Muscle layer of colon (tissue), 2 donors: ENCODE measurements around the gene ALG6.
"Not testable (repeated sequence)": the region's sequence is repeated elsewhere in the genome, so short reads cannot be mapped to it uniquely, and the experiment has no call there.

ENCODE experiments used
- H3K27ac ChIP-seq: one replicate; pipeline ENCODE4 v1.7.0; 2013; ENCODE audit warnings: low read depth, mild to moderate bottlenecking, low read length, moderate library complexity
- H3K27me3 ChIP-seq, 2 donors: one replicate each; pipeline ENCODE4 v1.7.0; 2013; ENCODE audit warnings: low read length in 2 of 2, mild to moderate bottlenecking in 2 of 2; ENCODE audit not compliant: insufficient read depth in 2 of 2, control insufficient read depth in 1 of 2
- H3K36me3 ChIP-seq: one replicate; pipeline ENCODE4 v1.7.0; 2013; ENCODE audit warnings: mild to moderate bottlenecking, low read length; ENCODE audit not compliant: insufficient read depth
- H3K4me1 ChIP-seq: one replicate; pipeline ENCODE4 v1.7.0; 2013; ENCODE audit warnings: mild to moderate bottlenecking, low read length; ENCODE audit not compliant: insufficient read depth
- H3K4me3 ChIP-seq, 2 donors: one replicate each; pipeline ENCODE4 v1.7.0; 2013; ENCODE audit warnings: low read length in 2 of 2, low read depth in 1 of 2, mild to moderate bottlenecking in 1 of 2, moderate library complexity in 1 of 2
- H3K9ac ChIP-seq: one replicate; pipeline ENCODE4 v1.7.0; 2013; ENCODE audit warnings: low read length
- H3K9me3 ChIP-seq: one replicate; pipeline ENCODE4 v1.7.0; 2013; ENCODE audit warnings: mild to moderate bottlenecking, low read length
- donor health status: abdominal sarcoma.
- donor health status: Adenocarcinoma of cecum.

The ALG6 gene

GRCh38 chr1:63342402-63342801 is 25.0 kb upstream of the ALG6 start:
- Histone ChIP-seq H3K9me3 (no peaks in the 10 kb centered on the region), H3K9ac (no peak overlapping the region), H3K4me1 (no peaks in the 10 kb centered on the region), H3K4me3 (no peak overlapping the region), H3K27me3 (no peaks in the 10 kb centered on the region), H3K36me3 (no peaks in the 10 kb centered on the region), H3K27ac (no peak overlapping the region)

DNA sequence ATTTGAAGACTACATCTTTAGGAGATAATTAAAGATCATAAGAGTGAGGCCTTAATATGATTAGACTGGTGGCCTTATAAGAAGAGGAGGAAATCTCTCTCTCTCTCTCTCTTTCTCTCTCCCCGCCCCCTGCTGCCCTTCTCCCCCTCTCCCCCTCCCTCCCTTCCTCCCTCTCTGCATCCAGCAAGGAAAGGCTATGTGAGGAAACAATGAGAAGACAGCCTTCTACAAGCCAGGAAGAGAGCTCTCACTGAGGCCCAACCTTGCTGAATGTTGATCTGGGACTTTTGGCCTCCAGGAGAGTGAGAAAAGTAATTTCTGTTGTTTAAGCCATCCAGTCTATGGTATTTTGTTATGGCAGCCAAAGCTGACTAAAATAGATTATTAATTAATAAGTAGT is 23.5 kb upstream of the ALG6 start:
- Histone ChIP-seq H3K4me1 (no peaks in the 10 kb centered on the region), H3K4me3 (no peak overlapping the region), H3K9me3 (no peaks in the 10 kb centered on the region), H3K27ac (no peak overlapping the region), H3K9ac (no peak overlapping the region), H3K27me3 (no peaks in the 10 kb centered on the region), H3K36me3 (no peaks in the 10 kb centered on the region)

- Histone ChIP-seq H3K9me3 (no peaks in the 10 kb centered on the region), H3K27me3 (no peaks in the 10 kb centered on the region)
Measured at GRCh38 chr1:63350320-63350719, 17.1 kb upstream of the ALG6 start.

GRCh38 chr1:63352736-63353135 is 14.7 kb upstream of the ALG6 start:
- no peaks in the 10 kb centered on the region for H3K36me3 ChIP-seq
- no peaks in the 10 kb centered on the region for H3K27me3 ChIP-seq
- H3K4me3 ChIP-seq: no peak overlapping the region
- H3K9me3 ChIP-seq: no peaks in the 10 kb centered on the region
- H3K27ac ChIP-seq: no peak overlapping the region
- no peaks in the 10 kb centered on the region for H3K4me1 ChIP-seq
- H3K9ac ChIP-seq: no peak overlapping the region

More at GRCh38 chr1:63350320-63350719, 17.1 kb upstream of the ALG6 start:
- Histone ChIP-seq H3K36me3 (no peaks in the 10 kb centered on the region), H3K27ac (no peak overlapping the region), H3K9ac (no peak overlapping the region), H3K4me3 (no peak overlapping the region), H3K4me1 (no peaks in the 10 kb centered on the region)

- not testable (repeated sequence) for H3K9ac ChIP-seq, H3K36me3 ChIP-seq, H3K27ac ChIP-seq, H3K4me1 ChIP-seq, H3K27me3 ChIP-seq, H3K4me3 ChIP-seq, H3K9me3 ChIP-seq
Measured at GRCh38 chr1:63356234-63356633, 11.2 kb upstream of the ALG6 start.

GRCh38 chr1:63359561-63359960 is 7.9 kb upstream of the ALG6 start:
- Histone ChIP-seq H3K9ac (no peak overlapping the region), H3K9me3 (no peaks in the 10 kb centered on the region), H3K4me1 (no peaks in the 10 kb centered on the region), H3K36me3 (no peaks in the 10 kb centered on the region), H3K27ac (no peak overlapping the region), H3K4me3 (no peak overlapping the region), H3K27me3 (no peaks in the 10 kb centered on the region)

DNA sequence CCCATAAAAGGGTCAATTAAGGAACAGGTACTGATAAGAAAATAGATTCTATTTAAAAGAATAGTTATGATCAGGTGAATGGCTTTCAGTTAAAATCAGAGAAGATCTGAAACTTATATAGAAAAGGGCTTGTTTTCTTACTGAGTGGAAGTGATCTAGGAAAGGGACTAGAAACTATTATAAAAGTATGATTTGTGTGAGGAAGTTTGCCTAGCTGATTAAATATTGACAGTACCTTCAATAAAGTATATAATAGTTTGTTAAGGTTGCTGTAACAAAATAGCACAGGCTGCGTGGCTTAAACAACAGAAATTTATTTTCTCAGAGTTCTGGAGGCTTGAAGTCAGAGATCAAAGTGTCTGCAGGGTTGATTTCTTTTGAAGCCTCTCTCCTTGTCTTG is 5.4 kb upstream of the ALG6 start:
- Histone ChIP-seq H3K4me3 (no peak overlapping the region), H3K9me3 (no peaks in the 10 kb centered on the region), H3K27me3 (no peaks in the 10 kb centered on the region), H3K36me3 (no peaks in the 10 kb centered on the region), H3K4me1 (no peaks in the 10 kb centered on the region), H3K27ac (no peak overlapping the region), H3K9ac (no peak overlapping the region)

GRCh38 chr1:63362578-63362977 is 4.8 kb upstream of the ALG6 start:
- no peaks in the 10 kb centered on the region for H3K4me1 ChIP-seq
- H3K9ac ChIP-seq: no peak overlapping the region
- H3K36me3 ChIP-seq: no peaks in the 10 kb centered on the region
- no peak overlapping the region for H3K27ac ChIP-seq
- H3K4me3 ChIP-seq: no peak overlapping the region
- no peaks in the 10 kb centered on the region for H3K27me3 ChIP-seq
- no peaks in the 10 kb centered on the region for H3K9me3 ChIP-seq

DNA sequence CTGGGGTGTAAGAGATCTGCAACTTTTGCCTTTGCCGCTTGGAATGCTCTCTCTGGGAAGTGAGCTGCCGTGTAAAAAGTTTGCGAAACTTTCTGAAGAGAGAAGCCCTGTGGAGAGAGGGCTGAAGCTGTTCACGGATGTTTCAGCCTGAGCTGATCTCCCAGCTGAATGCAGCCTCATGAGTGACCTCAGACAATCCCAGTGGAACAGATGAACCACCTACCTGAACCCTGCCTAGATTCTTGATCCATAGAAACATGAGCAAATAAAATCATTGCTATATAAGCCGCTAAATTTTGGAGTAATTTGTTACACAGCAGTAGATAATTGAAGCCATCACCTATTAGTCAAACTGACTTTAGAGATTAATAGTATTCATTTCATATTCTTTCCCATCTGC is 4.4 kb upstream of the ALG6 start:
- no peaks in the 10 kb centered on the region for H3K27me3 ChIP-seq
- no peak overlapping the region for H3K27ac ChIP-seq
- H3K9me3 ChIP-seq: no peaks in the 10 kb centered on the region
- H3K36me3 ChIP-seq: no peaks in the 10 kb centered on the region
- H3K4me1 ChIP-seq: no peaks in the 10 kb centered on the region
- no peak overlapping the region for H3K9ac ChIP-seq
- H3K4me3 ChIP-seq: no peak overlapping the region

DNA sequence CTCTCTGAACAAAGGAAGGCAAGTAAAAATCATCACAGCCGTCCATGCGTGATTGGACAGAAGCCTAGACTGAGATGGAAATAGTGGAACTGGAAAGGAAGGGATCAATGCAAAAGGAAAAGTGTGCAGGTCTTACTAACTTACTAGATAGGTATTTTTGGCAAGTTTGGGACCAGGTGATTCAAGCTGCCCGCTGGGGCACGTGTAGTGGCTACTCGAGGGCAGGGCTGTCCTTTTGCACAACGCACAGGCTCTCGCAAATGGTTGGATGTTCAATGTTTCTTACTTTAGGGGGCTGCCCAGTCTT is 566 bp upstream of the ALG6 start:
- H3K27ac ChIP-seq: peak overlapping the region; percentile 26
- peaks cover 4% of the 10 kb centered on the region for H3K4me1 ChIP-seq
- H3K36me3 ChIP-seq: no peaks in the 10 kb centered on the region
- H3K9me3 ChIP-seq: no peaks in the 10 kb centered on the region
- no peaks in the 10 kb centered on the region for H3K27me3 ChIP-seq
- H3K9ac ChIP-seq: no peak overlapping the region
- peak overlapping the region; percentile 37 to 88 for H3K4me3 ChIP-seq

GRCh38 chr1:63368131-63368530 is 704 bp downstream of the ALG6 start:
- H3K4me1 ChIP-seq: peaks cover 4% of the 10 kb centered on the region
- H3K27me3 ChIP-seq: no peaks in the 10 kb centered on the region
- no peaks in the 10 kb centered on the region for H3K36me3 ChIP-seq
- peak overlapping the region; percentile 88 to 97 for H3K4me3 ChIP-seq
- H3K9ac ChIP-seq: peak overlapping the region; percentile 85
- H3K9me3 ChIP-seq: no peaks in the 10 kb centered on the region
- H3K27ac ChIP-seq: peak overlapping the region; percentile 80

DNA sequence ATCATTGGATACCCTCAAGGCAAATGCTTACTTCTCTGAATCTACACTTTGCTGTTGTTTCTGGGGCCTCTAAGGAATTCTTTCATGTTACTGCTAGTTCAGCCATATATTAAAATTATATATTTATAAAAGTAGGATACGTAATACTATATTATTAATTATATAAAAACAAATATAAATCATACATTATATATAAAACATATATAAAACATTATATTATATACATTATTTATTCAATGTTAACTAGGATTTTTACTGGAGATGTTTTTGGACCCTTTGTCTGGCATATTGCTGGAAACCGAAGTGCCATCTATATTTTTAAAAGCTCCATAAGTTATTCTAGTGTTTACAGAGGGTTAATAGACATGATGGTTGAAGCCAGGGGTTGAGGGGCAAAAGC is 12.2 kb downstream of the ALG6 start:
- H3K9ac ChIP-seq: no peak overlapping the region
- no peaks in the 10 kb centered on the region for H3K4me1 ChIP-seq
- H3K27ac ChIP-seq: no peak overlapping the region
- no peaks in the 10 kb centered on the region for H3K27me3 ChIP-seq
- H3K9me3 ChIP-seq: no peaks in the 10 kb centered on the region
- no peaks in the 10 kb centered on the region for H3K36me3 ChIP-seq
- no peak overlapping the region for H3K4me3 ChIP-seq
